SK-N-MC (cell line): Measurements from ENCODE around the gene CZIB.
A peak's percentile ranks its signal among the peaks of the same experiment; 100 is the strongest.
"Not testable (repeated sequence)": the region's sequence is repeated elsewhere in the genome, so short reads cannot be mapped to it uniquely, and the experiment has no call there.

Source experiments
- DNase-seq: peaks from one replicate; pipeline ENCODE4 v3.0.0-alpha.2; 2011; ENCODE audit warnings: low read depth, low spot score
- H3K27ac ChIP-seq: fragments of 200-600 bp; sonication (generic); 2 replicates; pipeline ENCODE4 v1.5.1; 2016; ENCODE audit warnings: mixed run types
- H3K36me3 ChIP-seq: fragments of 200-600 bp; sonication (generic); 2 replicates; pipeline ENCODE4 v1.6.1; 2017; ENCODE audit warnings: antibody characterized with exemption, low read length, mixed read lengths; ENCODE audit not compliant: insufficient read depth
- H3K4me3 ChIP-seq: fragments of 200-600 bp; sonication (generic); 2 replicates; pipeline ENCODE4 v1.5.1; 2016
- H3K9ac ChIP-seq: fragments of 200-600 bp; sonication (generic); 2 replicates; pipeline ENCODE4 v1.8.0; 2017; ENCODE audit warnings: mixed run types, mixed read lengths; ENCODE audit not compliant: insufficient read length
- H3K9me3 ChIP-seq: fragments of 200-600 bp; sonication (generic); 2 replicates; pipeline ENCODE4 v1.6.1; 2017; ENCODE audit warnings: low read depth, mild to moderate bottlenecking, antibody characterized with exemption, low read length, moderate library complexity, mixed read lengths
- EZH2 ChIP-seq: fragments of 200-600 bp; sonication (generic); IDR thresholded peaks from one replicate; pipeline ENCODE4 v1.6.1; 2017; ENCODE audit warnings: antibody characterized with exemption
- FOXP2 ChIP-seq: optimal IDR thresholded peaks from 2 replicates; pipeline ENCODE3; 2011; ENCODE audit warnings: mild to moderate bottlenecking, moderate library complexity; ENCODE audit not compliant: insufficient read depth; ENCODE audit errors: extremely low read length, control extremely low read depth
- POLR2AphosphoS5 ChIP-seq: IDR thresholded peaks from 2 replicates; pipeline ENCODE4 v1.6.1; 2012; ENCODE audit warnings: mild to moderate bottlenecking, low read depth, low read length, borderline replicate concordance

Gene CZIB

GRCh38 chr1:53188099-53188498 lies 32.3 kb downstream of the CZIB start:
- no peaks in the 10 kb centered on the region for H3K9me3 ChIP-seq
- no peaks in the 10 kb centered on the region for H3K36me3 ChIP-seq
- H3K9ac ChIP-seq: no peak overlapping the region
- DNase-seq: no peak
- no peak overlapping the region for H3K4me3 ChIP-seq
- TF ChIP-seq POLR2AphosphoS5 (no peak), FOXP2 (no peak), EZH2 (no peak)
- no peak overlapping the region for H3K27ac ChIP-seq

GRCh38 chr1:53187401-53187800 lies 33.0 kb downstream of the CZIB start:
- no peak overlapping the region for H3K27ac ChIP-seq
- H3K9me3 ChIP-seq: no peaks in the 10 kb centered on the region
- no peak for DNase-seq
- no peak for TF ChIP-seq EZH2
- no peak for TF ChIP-seq FOXP2
- TF ChIP-seq POLR2AphosphoS5: no peak
- H3K4me3 ChIP-seq: no peak overlapping the region
- H3K36me3 ChIP-seq: no peaks in the 10 kb centered on the region
- no peak overlapping the region for H3K9ac ChIP-seq

- H3K9me3 ChIP-seq: no peaks in the 10 kb centered on the region
- no peak overlapping the region for H3K4me3 ChIP-seq
- no peak overlapping the region for H3K27ac ChIP-seq
- no peak for DNase-seq
- no peak overlapping the region for H3K9ac ChIP-seq
- H3K36me3 ChIP-seq: no peaks in the 10 kb centered on the region
- no peak for TF ChIP-seq POLR2AphosphoS5
- TF ChIP-seq EZH2: no peak
- TF ChIP-seq FOXP2: no peak
Observed at GRCh38 chr1:53186533-53186932, 33.9 kb downstream of the CZIB start.

GRCh38 chr1:53185955-53186297 lies 34.5 kb downstream of the CZIB start:
- not testable (repeated sequence) for H3K27ac ChIP-seq, H3K9ac ChIP-seq, H3K9me3 ChIP-seq, DNase-seq, H3K4me3 ChIP-seq, H3K36me3 ChIP-seq

GRCh38 chr1:53183095-53183990 lies 37.1 kb downstream of the CZIB start:
- Histone ChIP-seq H3K4me3 (no peak overlapping the region), H3K36me3 (no peaks in the 10 kb centered on the region), H3K27ac (no peak overlapping the region), H3K9me3 (no peaks in the 10 kb centered on the region), H3K9ac (no peak overlapping the region)
- no peak for TF ChIP-seq FOXP2
- TF ChIP-seq POLR2AphosphoS5: no peak
- TF ChIP-seq EZH2: no peak
- DNase-seq: no peak

- no peaks in the 10 kb centered on the region for H3K9me3 ChIP-seq
- no peak overlapping the region for H3K27ac ChIP-seq
- H3K4me3 ChIP-seq: no peak overlapping the region
- no peak overlapping the region for H3K9ac ChIP-seq
- TF ChIP-seq FOXP2 (no peak), POLR2AphosphoS5 (no peak), EZH2 (no peak)
- no peak for DNase-seq
- H3K36me3 ChIP-seq: no peaks in the 10 kb centered on the region
Observed at GRCh38 chr1:53182716-53183094, 37.7 kb downstream of the CZIB start.

GRCh38 chr1:53182111-53182593 lies 38.3 kb downstream of the CZIB start:
- Histone ChIP-seq H3K4me3 (no peak overlapping the region), H3K9ac (no peak overlapping the region), H3K27ac (no peak overlapping the region), H3K36me3 (no peaks in the 10 kb centered on the region), H3K9me3 (no peaks in the 10 kb centered on the region)
- no peak for TF ChIP-seq EZH2
- no peak for TF ChIP-seq FOXP2
- TF ChIP-seq POLR2AphosphoS5: no peak
- DNase-seq: peak; percentile 22

GRCh38 chr1:53180951-53181350 lies 39.5 kb downstream of the CZIB start:
- H3K36me3 ChIP-seq: no peaks in the 10 kb centered on the region
- no peak for TF ChIP-seq EZH2
- TF ChIP-seq FOXP2: no peak
- TF ChIP-seq POLR2AphosphoS5: no peak
- H3K9me3 ChIP-seq: no peaks in the 10 kb centered on the region
- no peak for DNase-seq
- no peak overlapping the region for H3K27ac ChIP-seq
- no peak overlapping the region for H3K4me3 ChIP-seq
- no peak overlapping the region for H3K9ac ChIP-seq

GRCh38 chr1:53180226-53180625 lies 40.2 kb downstream of the CZIB start:
- H3K9ac ChIP-seq: no peak overlapping the region
- DNase-seq: no peak
- H3K27ac ChIP-seq: no peak overlapping the region
- TF ChIP-seq POLR2AphosphoS5 (no peak), FOXP2 (no peak), EZH2 (no peak)
- H3K9me3 ChIP-seq: no peaks in the 10 kb centered on the region
- no peaks in the 10 kb centered on the region for H3K36me3 ChIP-seq
- no peak overlapping the region for H3K4me3 ChIP-seq
